ENCODE data around the gene CDH23.
"Not testable (repeated sequence)": the region's sequence is repeated elsewhere in the genome, so short reads cannot be mapped to it uniquely, and the experiment has no call there.

CDH23 gene

GRCh38 chr10:71396711-71397295, at the start of gene CDH23:
CDH23 (plus strand) TSS chr10:71396920; CDS start chr10:71439832, 42,912 bp downstream.
- DNase-seq: peak; percentile 25

GRCh38 chr10:71347587-71348395, 48.9 kb upstream of the CDH23 start:
- DNase-seq: no peak

GRCh38 chr10:71348850-71349249, 47.9 kb upstream of the CDH23 start:
- DNase-seq: no peak

- DNase-seq: no peak
These were observed 47.3 kb upstream of the CDH23 start for GRCh38 chr10:71349406-71349805.

- DNase-seq: no peak
These were observed 45.6 kb upstream of the CDH23 start for GRCh38 chr10:71351087-71351486.

GRCh38 chr10:71351628-71352319, 44.9 kb upstream of the CDH23 start:
- no peak for DNase-seq

GRCh38 chr10:71353639-71354038, 43.1 kb upstream of the CDH23 start:
- DNase-seq: no peak

GRCh38 chr10:71354776-71355175, 41.9 kb upstream of the CDH23 start:
- DNase-seq: no peak

GRCh38 chr10:71355886-71356285, 40.8 kb upstream of the CDH23 start:
- no peak for DNase-seq

GRCh38 chr10:71357792-71358265, 38.9 kb upstream of the CDH23 start:
- no peak for DNase-seq

- DNase-seq: no peak
These were observed 38.4 kb upstream of the CDH23 start for GRCh38 chr10:71358277-71358676.

- DNase-seq: not testable (repeated sequence)
These were observed 37.8 kb upstream of the CDH23 start for GRCh38 chr10:71358906-71359305.

GRCh38 chr10:71359364-71360046, 37.2 kb upstream of the CDH23 start:
- no peak for DNase-seq

GRCh38 chr10:71360735-71361134, 36.0 kb upstream of the CDH23 start:
- DNase-seq: no peak

- no peak for DNase-seq
These were observed 35.1 kb upstream of the CDH23 start for GRCh38 chr10:71361581-71361980.

GRCh38 chr10:71362141-71362540, 34.6 kb upstream of the CDH23 start:
- no peak for DNase-seq

GRCh38 chr10:71363936-71364335, 32.8 kb upstream of the CDH23 start:
- no peak for DNase-seq

GRCh38 chr10:71365366-71365765, 31.4 kb upstream of the CDH23 start:
- DNase-seq: no peak

- no peak for DNase-seq
These were observed 30.0 kb upstream of the CDH23 start for GRCh38 chr10:71366690-71367089.

GRCh38 chr10:71367271-71367670, 29.4 kb upstream of the CDH23 start:
- no peak for DNase-seq

GRCh38 chr10:71368176-71368575, 28.5 kb upstream of the CDH23 start:
- DNase-seq: no peak

GRCh38 chr10:71368643-71369042, 28.1 kb upstream of the CDH23 start:
- no peak for DNase-seq

GRCh38 chr10:71369602-71370001, 27.1 kb upstream of the CDH23 start:
- DNase-seq: no peak
